Fibroblast of skin of right quadriceps (primary cell): ENCODE data around the gene SLC4A1AP.
A peak's percentile ranks its signal among the peaks of the same experiment; 100 is the strongest.

ENCODE experiments used
- DNase-seq: peaks from one replicate; pipeline ENCODE4 v3.0.0-alpha.2; 2013

The SLC4A1AP gene

DNA sequence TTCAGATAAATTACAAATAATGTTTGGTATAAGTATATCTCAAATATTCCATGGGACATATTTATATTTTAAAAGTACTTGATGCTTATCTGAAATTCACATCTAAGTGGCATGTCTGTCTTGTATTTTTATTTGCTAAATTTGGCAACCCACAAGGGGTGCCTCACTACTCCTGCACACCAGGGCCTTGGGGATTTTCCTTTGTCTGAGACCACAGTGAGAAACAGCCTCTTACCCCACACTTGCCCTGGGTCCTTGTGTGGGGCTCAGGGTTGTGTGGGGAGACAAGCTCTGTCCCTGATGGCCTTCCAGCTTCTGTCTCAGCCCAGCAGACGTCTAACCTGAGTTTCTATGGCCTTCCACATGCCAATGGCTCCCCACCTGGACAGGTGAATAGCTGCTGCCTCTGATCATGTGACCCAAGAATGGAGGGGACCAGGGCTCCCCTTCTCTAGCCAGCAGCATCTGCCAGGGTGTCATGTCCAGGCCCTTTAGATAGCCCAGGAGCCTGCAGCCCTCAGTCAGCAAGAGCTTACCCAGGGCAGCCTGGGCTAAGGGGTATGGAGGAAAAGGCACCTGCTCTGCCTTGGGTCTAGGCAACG lies 58.3 kb downstream of the SLC4A1AP start:
- no peak for DNase-seq

DNA sequence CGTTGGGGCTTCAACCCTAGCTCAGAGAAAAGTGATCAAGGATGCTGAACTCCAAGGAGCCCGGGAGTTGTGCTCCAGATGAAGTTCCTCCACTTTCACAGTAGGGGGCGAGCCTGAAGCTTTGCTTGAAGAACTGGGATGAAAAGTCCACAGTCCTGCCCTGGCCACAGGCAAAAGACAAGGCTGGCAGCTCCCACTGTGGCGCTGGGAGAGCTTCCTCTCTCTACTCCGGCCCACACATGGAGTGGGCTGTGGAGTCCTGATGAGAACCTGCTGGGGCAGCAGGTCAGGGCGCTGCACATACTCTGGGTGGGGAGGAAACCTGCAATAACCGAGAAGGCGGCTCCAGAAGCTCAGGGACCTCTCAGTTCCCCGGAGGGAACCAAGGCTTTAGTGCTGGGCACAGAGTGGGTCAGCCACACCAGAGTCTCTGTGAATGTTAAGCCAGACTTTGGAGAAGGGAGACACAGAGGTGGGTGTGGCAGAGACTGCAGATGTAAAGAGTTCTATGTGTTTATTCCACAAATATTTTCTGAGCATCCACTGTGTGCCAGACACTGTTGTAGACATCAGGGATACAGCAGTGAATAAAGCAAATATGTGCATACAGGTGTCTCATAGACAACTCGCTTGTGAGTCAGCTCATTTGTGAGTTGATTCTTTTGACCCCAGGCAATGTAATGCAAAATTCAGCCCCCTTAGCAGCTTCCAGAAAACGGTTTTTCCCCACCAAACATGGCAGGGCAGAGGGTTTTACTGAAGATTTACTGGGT lies 59.9 kb downstream of the SLC4A1AP start:
- DNase-seq = peak; percentile 72

DNA sequence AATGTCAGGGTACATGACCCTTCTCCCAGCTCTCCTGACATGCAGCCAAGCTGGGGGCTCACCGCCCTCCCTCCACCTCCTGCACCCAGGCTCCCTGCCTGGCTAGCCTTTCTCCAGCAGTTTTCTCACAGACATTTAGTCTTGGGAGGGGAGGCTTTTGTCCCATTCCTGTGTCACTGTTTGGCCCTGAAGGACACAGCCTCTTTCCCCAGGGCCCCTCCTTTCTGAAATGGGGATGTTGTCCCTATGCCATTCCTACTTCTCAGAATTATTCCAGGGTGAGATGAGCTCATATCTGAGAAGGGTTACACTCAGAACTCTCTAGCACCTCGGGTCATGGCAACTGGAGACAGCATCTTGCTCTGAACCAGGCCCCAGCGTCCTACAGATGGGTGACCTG lies 60.5 kb downstream of the SLC4A1AP start:
- no peak for DNase-seq

DNA sequence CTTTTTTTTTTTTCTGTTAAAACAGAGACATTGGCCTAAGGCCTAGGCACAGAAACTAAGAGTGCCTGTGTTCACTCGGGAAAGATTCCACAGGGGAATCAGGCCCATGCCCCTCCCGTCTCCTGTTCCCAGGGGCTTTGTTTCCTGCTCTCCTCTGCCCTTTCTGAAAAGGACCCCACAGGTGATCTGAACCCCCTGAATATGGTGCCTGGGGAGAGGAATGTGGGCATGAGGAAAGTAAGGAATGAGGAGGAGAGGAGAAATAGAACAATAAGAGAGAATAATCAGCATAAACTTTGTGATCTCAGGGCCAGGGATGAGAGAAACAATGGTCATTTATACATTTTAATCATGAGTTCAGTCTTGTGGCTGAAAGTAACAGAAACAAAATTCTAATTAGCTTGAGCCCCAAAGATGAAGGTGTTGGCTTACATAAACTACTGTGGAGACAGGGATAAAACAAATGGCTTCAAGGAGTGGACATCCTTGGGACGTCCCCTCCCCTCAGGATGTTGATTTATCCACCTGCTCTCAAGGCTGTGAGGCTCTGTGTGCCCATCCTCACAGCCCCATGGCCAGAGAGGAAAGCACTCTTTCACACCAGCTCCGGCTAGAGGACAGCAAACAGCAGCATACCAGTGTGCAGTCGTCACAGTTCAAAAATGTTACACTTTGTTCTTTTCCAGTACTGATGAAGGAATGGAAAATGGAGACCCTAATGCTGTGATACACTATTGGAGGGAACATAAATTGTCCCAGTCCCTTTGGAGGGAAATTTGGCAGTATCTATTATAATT lies 61.4 kb downstream of the SLC4A1AP start:
- peak; percentile 53 for DNase-seq

DNA sequence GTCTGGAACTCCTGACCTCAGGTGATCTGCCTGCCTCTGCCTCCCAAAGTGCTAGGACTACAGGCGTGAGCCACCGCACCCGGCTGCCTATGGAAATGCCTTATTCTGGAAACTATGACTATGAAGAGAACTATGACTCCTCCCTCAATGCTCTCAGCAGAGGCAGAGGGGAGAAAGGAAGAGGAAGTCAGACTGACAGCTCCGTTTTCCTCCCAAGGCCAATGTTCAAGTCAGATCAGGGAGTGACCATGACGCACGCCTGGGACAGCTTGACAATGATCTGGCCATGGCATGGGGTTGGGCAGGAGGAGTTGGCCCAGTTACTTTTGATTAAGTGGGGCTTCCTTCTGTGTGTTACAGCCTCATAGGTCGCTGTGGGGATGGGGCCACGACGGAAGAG lies 63.6 kb downstream of the SLC4A1AP start:
- no peak for DNase-seq

DNA sequence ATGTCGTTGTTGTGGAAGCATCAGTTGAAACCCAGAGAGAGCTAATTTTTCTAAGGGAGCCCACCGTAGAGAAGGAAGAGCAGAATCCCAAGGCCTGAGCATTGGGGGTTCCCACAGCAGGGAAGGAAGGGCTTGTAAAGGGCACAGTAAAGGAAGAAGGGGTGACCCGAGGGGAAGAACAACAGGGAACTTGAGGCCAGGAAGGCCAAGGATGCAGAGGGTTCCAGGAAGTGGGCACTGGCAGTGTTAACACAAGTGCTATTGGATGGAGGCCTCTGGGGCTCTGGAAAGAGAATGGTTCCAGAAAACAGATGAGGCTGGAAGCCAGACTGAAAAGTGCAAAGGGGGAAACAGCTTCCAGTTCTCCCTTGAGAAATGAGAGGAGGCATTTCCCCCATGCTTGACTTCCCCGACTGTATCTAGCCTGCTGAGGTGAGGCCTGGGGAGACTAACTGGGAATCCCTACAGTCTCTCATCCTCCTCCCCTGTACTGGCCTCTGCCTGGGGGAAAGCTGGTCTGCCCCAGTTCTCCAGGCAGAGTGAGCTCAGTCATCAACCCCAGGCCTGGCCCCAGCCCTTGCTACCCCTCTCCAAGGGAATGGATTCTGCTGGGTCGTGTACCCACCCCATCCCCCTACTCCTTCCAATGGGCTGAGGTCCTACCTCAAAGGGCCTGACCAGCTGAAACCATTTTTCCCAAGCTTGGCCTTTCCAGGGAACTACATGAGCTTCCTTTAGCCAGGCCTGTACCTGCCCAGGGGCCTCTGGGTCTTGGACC lies 64.6 kb downstream of the SLC4A1AP start:
- no peak for DNase-seq

DNA sequence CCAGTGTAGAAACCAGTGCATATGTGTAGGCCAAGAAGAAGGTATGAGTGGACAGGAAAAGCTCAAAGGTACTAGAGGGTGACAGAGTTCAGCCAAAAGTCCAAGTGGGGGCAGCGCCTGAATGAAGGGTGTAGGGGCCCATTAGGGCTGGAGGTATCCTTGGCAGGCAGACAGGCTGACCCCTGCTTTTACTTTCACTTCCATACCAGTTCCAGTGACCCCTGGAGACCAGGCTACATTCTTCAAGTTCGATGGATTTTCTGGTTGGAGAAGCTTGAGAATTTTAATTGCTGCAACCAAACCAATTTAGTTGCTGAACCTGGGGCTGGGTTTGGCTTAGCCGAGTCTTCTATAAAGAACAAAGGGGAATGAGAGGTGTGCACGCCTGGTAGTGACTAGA lies 65.5 kb downstream of the SLC4A1AP start:
- DNase-seq = no peak

DNA sequence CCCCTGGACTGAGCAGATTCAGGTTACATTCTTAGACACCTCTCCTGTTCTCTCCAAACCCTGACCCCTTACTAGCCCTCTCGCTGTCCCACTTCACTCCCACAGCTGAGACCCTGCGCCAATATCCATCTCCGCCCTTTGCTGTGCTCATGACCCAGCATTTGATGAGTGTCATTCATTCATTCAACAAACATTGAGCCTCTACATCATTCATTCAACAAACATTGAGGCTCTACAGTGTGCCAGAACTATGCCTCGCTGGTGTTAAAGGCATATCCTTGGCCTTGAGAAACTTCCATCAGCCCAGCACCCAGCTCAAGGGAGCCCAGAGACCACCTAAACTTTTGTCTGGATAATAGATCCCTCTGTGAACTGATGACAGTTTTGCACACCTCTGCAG lies 65.9 kb downstream of the SLC4A1AP start:
- no peak for DNase-seq

DNA sequence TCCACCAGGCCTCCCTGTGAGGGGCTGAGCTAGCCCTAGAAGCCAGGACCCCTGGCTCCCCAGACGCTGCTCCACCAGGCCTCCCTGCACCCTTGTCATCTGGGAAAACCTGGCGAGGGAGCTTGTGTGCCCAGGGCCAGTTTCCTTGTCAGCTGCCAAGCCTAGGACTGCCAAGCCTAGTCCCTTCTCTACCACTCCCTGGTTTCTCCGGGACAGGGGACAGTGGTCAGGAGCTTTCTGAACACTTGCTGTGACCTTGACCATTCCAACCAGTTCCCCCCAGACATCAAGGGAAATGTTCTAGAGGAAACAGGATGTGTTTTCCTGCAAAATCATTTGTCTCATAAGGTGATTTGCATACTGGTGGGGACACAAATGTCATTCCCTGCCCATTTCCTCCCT lies 66.6 kb downstream of the SLC4A1AP start:
- no peak for DNase-seq

DNA sequence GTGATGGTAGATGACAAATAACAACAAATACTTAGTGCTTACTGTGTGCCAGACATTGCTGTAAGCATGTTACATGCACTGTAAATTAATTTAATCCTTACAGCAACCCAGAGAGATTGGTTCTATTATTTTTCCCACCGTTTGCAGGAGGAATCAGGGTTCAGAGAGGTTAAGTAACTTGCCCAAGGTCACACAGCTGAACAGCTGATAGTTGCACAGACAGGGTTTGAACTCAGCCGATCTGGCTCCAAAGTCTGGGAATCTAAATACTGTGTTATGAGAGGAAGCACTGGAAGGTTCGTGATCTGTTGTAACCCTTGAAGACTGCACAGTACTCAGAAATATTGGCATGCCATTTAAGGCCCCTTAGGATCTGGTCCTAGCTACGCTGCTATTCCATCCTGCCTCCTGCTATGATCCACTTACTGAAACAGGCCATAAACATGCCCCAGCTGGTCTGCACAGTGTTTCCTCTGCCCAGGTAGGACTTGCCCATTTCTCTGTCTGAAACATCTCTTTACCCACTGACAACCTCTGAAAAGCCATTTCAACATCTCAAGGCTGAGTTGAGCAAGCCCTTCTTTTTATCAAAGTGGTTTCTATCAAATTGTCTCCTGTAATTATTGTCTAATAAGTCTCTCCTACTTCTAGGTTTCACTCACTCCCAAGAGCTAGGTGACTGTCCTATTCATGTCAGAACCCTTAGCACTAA lies 67.4 kb downstream of the SLC4A1AP start:
- no peak for DNase-seq

DNA sequence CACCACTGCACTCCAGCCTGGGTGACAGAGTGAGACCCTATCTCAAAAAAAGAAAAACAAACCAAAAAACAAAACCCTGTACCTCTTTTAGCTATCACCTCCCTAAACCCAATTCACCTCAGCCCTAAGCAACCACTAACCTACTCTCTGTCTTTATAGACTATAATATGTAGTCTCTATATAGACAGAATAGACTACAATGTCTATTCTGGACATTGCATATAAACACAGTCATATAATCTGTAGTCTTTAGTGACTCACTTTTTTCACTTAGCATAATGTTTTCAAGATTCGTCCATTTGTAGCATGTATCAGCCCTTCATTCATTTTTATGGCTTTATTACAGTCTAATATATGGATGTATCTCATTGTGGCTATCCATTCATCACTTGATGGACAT lies 70.6 kb downstream of the SLC4A1AP start:
- no peak for DNase-seq

DNA sequence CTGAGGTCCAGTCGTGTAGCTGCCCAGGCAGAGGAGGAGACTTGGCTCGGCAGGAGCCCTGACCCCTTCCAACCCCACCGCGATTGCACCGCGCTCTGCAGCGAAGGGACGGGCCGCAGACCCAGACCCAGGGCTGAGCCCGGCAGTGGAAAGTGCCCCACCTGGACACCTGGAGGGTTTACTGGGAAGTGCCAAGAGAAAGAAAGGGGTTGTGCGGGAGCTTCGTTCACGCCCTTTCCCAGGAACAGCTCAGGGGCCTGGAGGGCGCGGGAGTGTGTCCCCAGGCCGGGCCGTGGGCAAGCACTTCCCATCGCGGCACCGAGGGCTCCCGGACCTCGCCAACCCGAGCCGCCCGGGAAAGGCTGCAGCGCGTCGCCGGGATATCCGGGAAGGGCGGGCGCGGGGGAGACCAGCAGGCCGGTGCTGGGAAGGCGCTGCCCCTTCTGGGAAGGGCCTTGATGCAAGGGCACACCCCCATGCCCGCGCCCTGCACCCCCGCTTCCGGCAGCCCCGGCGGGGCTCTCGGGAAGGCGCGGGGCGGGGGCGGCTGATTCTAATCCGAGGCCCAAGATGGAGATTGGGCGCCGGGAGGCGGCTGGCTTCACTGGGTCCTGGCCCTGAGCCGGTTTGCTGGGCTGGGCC lies 71.7 kb downstream of the SLC4A1AP start:
- peak; percentile 76 for DNase-seq

DNA sequence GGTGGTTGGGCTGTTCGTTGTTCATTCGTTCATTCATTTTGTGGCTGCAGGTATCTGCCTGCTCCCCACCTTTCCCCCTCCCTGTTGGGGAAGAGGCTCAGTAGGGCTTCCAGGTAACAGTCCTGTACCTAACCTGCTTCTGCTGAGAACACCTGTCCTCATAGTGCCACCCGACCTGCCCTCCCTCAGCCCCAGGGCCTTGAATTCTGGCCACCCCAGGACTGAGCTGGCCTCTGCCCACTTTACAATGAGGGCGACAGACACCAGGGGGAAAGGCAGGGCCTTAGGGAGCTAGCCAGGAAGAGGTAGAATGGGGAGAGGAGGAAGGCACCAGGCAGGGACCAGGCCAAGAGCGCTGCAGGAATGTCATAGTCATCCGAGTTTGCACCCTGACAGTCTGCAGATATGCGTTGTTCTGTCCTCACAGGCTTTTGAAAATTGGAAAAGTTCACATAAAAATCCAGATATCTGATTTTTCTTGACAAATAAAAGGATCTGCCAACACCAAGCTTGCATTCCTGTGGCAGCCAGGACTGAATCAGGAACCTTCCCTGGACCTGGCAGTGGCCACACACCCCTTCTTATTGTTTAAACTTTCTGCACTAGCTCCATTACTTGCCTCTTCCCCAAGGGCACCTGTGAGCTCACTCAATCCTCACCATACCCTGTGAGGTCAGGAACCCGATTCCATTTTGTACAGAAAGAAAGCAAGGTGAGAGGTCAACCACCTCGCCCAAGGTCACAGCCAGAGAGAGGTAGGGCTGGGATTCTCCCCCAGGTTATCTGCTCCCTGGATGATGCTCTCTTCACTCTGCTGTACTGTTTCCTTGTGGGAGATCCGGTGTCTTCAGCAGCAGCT lies 72.6 kb downstream of the SLC4A1AP start:
- DNase-seq = no peak

DNA sequence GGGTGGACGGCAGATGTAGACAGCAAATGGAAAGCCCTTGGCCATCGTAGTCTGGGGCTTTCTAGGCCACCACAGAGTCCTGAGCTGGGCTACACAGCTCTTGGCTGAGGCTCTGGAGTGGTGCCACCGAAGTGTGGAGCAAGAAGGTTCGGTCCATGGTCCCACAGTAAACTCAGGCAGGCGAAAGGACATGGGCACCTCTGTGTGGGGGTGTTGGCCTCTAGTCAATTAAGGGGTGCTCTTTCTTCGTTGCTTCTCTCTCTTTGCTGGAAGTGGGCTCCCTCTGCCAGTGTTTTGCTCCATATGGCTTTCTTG lies 73.2 kb downstream of the SLC4A1AP start:
- no peak for DNase-seq

DNA sequence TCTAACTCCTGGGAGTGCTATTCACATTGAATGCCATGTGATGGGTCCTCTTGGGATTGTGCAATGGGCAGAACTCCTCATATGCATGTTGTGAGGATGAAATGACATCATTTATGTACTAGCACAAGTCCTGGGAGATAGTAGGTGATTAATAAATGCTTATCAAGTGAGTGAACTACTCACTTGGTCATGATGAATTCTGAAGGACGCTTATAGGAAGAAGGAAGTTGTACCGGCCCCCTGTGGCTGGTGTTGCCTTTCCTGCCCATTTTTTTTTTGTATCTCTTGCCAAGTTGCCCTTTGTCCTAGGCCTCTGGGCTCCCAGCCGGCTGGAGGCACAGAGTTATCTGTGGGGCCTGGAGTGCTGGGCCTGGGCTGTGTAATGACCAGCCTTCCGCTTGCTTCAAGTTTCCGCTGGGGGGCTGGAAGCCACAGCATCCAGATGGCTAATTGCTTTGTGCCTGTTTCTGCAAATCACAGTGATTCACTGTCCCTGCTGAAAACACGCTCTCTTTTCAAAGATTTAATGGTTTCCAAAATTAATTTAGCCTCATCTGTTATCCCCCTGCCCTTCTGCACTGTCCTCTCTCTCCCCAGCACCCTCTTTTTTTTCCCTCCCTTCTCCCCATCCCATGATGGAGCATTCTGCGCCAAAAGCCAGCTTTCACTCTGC lies 74.1 kb downstream of the SLC4A1AP start:
- DNase-seq = peak; percentile 73

DNA sequence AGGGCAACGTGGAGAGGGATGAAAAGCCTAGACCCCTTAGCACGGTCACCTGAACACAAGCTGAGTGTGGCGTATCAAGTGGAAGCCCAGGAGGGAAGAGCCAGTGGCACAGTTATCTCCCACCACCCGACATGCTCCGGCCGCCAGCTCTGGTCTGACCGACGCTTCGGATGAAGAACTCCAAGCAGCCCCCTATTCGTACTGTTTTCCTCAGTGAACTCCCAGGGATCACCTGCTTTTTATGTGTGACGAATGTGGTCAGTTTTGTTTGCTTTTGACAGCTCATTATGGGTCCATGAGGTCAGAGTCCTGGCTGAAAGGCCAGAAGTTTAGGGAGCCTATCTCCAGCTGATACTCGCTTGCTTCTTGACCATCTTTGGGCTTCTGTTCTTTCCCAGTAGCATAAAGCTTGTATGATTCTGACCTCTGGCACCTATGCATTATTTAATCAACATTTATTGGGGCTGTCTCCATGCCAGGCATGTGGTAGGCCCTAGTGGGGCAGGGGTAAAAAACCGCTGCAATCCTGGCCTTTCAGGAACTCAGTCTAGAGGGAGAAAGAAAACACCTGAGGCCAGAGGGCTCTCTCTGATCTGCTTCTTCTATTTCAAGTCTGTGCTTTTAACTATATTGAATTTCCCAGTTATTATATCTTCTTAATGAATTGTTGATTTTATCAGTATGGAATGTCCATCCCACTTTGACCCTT lies 74.8 kb downstream of the SLC4A1AP start:
- DNase-seq = no peak

DNA sequence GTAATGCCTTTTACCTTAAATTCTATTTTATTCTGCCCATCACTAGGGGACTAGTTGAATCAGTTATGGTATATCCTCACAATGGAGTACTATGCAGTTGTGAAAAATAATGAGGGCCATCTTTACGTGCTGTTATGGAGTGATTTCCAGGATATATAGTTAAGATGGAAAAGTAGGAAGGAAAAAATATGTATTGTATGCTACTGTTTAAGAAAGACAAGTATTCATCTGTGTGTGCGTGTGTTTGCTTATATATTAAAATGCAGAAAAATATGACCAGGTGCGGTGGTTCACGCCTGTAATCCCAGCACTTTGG lies 75.3 kb downstream of the SLC4A1AP start:
- DNase-seq = no peak

DNA sequence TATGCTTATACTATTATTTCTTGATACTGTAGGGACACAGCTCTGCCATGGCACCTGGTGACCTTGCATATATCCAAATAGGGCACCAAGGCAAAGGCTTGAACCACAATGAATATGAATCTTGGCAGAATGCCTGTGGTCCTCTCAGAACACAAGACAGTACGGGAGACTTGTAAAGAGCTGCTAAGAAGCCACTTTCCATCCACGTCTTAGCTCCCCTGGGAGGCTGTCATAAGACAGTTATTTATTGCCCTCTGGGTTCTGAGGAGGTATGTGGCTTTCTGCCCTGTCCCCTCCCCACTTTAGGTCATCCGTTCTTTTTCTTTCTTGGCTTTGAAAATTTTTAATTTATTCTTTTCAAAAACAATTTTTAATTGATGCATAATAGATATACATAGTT lies 78.0 kb downstream of the SLC4A1AP start:
- DNase-seq = no peak

DNA sequence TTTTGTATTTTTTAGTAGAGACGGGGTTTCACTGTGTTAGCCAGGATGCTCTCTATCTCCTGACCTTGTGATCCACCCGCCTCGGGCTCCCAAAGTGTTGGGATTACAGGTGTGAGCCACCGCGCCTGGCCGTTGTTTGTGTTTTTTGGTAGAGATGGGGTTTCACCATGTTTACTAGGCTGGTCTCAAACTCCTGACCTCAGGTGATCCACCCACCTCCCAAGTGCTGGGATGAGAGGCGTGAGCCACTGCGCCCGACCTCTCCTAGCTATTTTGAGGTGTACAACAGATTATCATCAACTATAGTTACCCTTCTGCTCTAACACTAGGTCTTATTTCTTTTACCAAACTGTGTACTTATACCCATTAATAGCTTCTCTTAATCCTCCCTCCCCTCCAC lies 78.9 kb downstream of the SLC4A1AP start:
- no peak for DNase-seq
